Psoas muscle (tissue), 8 donors: Measurements from ENCODE around the gene SEZ6L. TPM values are rescaled to one million over a fixed set of nuclear protein-coding genes. Genes with fewer than 3 reads are reported as not detected.

Source experiments
- ATAC-seq, 4 donors: fragments of 200-7000 bp; cut with Tn5 transposase; one replicate each; pipeline ENCODE4 v1.9.1; 2020; ENCODE audit warnings: moderate library complexity in 3 of 4, mild to moderate bottlenecking in 2 of 4
- DNase-seq, 2 donors: peaks; one replicate each; pipeline ENCODE4 v3.0.0-alpha.2; 2020
- H3K27ac ChIP-seq: fragments of 200-600 bp; one replicate; pipeline ENCODE4 v1.8.0; 2022
- H3K27me3 ChIP-seq, 3 donors: fragments of 200-600 bp in 1 of 3; one replicate each; pipeline versions ENCODE4 v1.6.1 to v1.8.0; 2013 to 2022; ENCODE audit warnings: low read length in 2 of 3, mild to moderate bottlenecking in 2 of 3, moderate library complexity in 1 of 3; ENCODE audit not compliant: insufficient read depth in 3 of 3
- H3K36me3 ChIP-seq, 2 donors: fragments of 200-600 bp in 1 of 2; one replicate each; pipeline versions ENCODE4 v1.6.1 to v1.8.0; 2013 to 2022; ENCODE audit warnings: low read depth in 1 of 2, mild to moderate bottlenecking in 1 of 2, moderate library complexity in 1 of 2; ENCODE audit not compliant: insufficient read depth in 1 of 2
- H3K4me1 ChIP-seq: fragments of 200-600 bp; one replicate; pipeline ENCODE4 v1.8.0; 2022
- H3K4me3 ChIP-seq: fragments of 200-600 bp; one replicate; pipeline ENCODE4 v1.8.0; 2022; ENCODE audit warnings: mild to moderate bottlenecking
- H3K9me3 ChIP-seq: fragments of 200-600 bp; one replicate; pipeline ENCODE4 v1.8.0; 2022
- WGBS, 3 donors: extraction: QIAGEN DNeasy Blood & Tissue Kit; methylation state at CpG; one replicate each; pipeline versions ENCODE4 v1.1.6 to v1.1.7; 2013; 5-methylcytosine and 5-hydroxymethylcytosine counted together
- intact Hi-C, 2 donors: fragments of 100-400 bp; cut with DNase I; formaldehyde crosslinking; loops; one replicate each; pipeline versions ENCODE4 v1.11.0 to v1.14.2; 2022
- polyA plus RNA-seq, 3 donors: library from polyadenylated mRNA; stranded (reverse); fragments of 200-250 nt; gene quantifications; one replicate each; pipeline ENCODE4 v1.2.3, GENCODE V29; 2013
- total RNA-seq, 4 donors: library from RNA; stranded (reverse); fragmentation: NEBNext Ultra II Directional in 2 of 4; extraction: Animal tissue kit (Norgen Biotek cat#: 25700) in 2 of 4; gene quantifications; one replicate each; pipeline versions ENCODE4 v1.2.1 to v1.2.4, GENCODE V29; 2021 to 2023
- TF ChIP-seq, protein P1 (sequence below): fragments of 200-600 bp; IDR thresholded peaks from one replicate; pipeline ENCODE4 v1.8.0; 2022; ENCODE audit warnings: antibody characterized with exemption
- donor health status: healthy with polysubstance abuse.
- donor health status: DM: no; HTN: no; CAD: no; lungs with moderate emphysema.
- donor health status: Bipolar disorder and iron deficiency.
- donor health status: healthy.
- donor health status: DM: yes; HTN: yes; CAD: no.
- donor health status: DM: no; HTN: no; CAD: no.
- donor health status: DM: no; HTN: no; CAD: no.
- donor health status: DM: yes; HTN: yes; CAD: no.

SEZ6L gene
- total and polyA plus RNA-seq, 7 donors, result 0.04 to 0.06 TPM; not detected in 5

GRCh38 chr22:26428515-26429457 lies 259.5 kb downstream of the SEZ6L start, which contains the start of gene ASPHD2:
Gene ASPHD2 (plus strand): TSS chr22:26429260. CDS start chr22:26433616, 4,356 bp downstream.
- peak within 1 kb of the TSS; percentile 14 for H3K27ac ChIP-seq
- DNase-seq, result peak; percentile 63 to 69
- no peaks in the 10 kb centered on the region for H3K9me3 ChIP-seq
- 1 to 2% (median 2%) methylated on average over 37 to 96 of the region's 96 CpGs for WGBS, 3 donors
- H3K27me3 ChIP-seq, result peaks cover 0 to 35% (median 10%) of the 10 kb centered on the region in 3 donors
- H3K36me3 ChIP-seq, result no peaks in the 10 kb centered on the region
- intact Hi-C loops, result no loop called here
- TF ChIP-seq, protein P1, sequence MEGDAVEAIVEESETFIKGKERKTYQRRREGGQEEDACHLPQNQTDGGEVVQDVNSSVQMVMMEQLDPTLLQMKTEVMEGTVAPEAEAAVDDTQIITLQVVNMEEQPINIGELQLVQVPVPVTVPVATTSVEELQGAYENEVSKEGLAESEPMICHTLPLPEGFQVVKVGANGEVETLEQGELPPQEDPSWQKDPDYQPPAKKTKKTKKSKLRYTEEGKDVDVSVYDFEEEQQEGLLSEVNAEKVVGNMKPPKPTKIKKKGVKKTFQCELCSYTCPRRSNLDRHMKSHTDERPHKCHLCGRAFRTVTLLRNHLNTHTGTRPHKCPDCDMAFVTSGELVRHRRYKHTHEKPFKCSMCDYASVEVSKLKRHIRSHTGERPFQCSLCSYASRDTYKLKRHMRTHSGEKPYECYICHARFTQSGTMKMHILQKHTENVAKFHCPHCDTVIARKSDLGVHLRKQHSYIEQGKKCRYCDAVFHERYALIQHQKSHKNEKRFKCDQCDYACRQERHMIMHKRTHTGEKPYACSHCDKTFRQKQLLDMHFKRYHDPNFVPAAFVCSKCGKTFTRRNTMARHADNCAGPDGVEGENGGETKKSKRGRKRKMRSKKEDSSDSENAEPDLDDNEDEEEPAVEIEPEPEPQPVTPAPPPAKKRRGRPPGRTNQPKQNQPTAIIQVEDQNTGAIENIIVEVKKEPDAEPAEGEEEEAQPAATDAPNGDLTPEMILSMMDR, result no peak
- peaks cover 4% of the 10 kb centered on the region for H3K4me1 ChIP-seq
- peak; percentile 39 to 78 (median 66) for ATAC-seq
- peak within 1 kb of the TSS; percentile 55 for H3K4me3 ChIP-seq

- ATAC-seq (peak in 1 of 4 donors; percentile 23), DNase-seq (no peak)
- H3K36me3 ChIP-seq, result no peaks in the 10 kb centered on the region
- H3K27me3 ChIP-seq, result peaks cover 0 to 39% (median 13%) of the 10 kb centered on the region in 3 donors
- H3K9me3 ChIP-seq, result no peaks in the 10 kb centered on the region
- no peak overlapping the region for H3K27ac ChIP-seq
- TF ChIP-seq, protein P1, result no peak
- intact Hi-C loops, result no loop called here
- H3K4me3 ChIP-seq, result peak overlapping the region; percentile 52
- H3K4me1 ChIP-seq, result peaks cover 4% of the 10 kb centered on the region
- 7 to 13% (median 12%) methylated on average over 24 to 50 of the region's 50 CpGs for WGBS, 3 donors
Measured at GRCh38 chr22:26429458-26430286, 260.4 kb downstream of the SEZ6L start.

DNA sequence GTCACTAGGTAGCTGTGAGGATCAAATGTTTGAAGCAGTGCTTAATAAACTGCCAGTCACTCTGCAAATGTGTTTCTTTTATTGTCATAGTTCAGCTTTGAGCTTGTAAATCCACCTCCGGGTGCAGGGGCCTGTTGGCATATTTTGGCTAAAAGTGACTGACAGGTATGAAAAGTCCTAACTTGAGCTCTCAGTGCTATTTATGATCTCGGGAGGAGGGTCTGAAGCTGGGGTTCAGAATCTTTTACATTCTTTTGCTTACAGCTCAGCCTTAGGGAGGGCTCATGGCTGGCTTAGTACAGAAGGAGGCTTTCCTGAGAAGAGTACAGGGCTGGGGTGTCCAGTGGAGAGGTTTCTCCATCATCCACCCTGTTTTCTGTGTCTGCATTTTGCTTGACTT lies 261.3 kb downstream of the SEZ6L start:
- H3K36me3 ChIP-seq, result no peaks in the 10 kb centered on the region
- WGBS, 3 donors, result 83 to 93% (median 91%) methylated on average over 2 of the region's 2 CpGs
- intact Hi-C loops, result no loop called here
- no peak overlapping the region for H3K4me3 ChIP-seq
- TF ChIP-seq, protein P1, result no peak
- H3K9me3 ChIP-seq, result no peaks in the 10 kb centered on the region
- no peak overlapping the region for H3K27ac ChIP-seq
- peaks cover 4% of the 10 kb centered on the region for H3K4me1 ChIP-seq
- no peak for ATAC-seq
- DNase-seq, result no peak
- peaks cover 0 to 40% (median 13%) of the 10 kb centered on the region in 3 donors for H3K27me3 ChIP-seq

DNA sequence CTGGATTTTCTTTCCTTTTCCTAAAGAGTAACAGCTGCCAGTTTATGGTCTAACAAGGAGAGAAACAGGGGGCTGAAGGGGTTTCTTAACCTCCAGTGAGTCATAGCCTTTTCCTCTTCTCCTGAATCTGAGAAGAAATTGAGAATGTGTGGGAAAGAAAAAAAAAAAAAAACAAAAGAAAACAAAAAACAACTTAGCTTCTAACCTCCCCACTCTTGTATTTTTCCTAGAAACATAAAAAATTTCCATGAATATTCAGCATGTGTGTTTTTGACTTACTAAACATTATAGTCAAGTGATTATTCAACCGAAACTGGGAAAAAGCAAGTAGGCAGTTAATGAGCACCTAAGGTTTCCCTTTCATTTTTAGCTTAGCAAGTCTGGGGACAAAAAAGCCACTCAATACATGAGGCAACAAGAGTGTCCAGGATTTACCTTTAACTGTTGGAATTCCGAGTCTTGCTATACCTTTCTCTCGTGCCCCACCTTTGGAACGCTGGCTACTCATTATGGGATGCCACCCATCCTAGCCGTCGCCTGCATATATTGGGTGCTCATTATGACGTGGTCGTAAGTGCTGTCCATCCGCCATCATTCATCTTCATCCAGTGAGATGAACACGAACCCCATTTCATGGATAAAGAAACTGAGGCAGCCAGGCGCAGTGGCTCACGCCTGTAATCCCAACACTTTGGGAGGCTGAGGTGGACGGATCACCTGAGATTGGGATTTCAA lies 262.2 kb downstream of the SEZ6L start:
- no peak for ATAC-seq
- TF ChIP-seq, protein P1, result no peak
- H3K27ac ChIP-seq, result no peak overlapping the region
- no peak overlapping the region for H3K4me3 ChIP-seq
- H3K4me1 ChIP-seq, result peaks cover 4% of the 10 kb centered on the region
- intact Hi-C loops, result no loop called here
- no peaks in the 10 kb centered on the region for H3K9me3 ChIP-seq
- no peaks in the 10 kb centered on the region for H3K36me3 ChIP-seq
- 93 to 94% (median 94%) methylated on average over 13 of the region's 13 CpGs for WGBS, 3 donors
- H3K27me3 ChIP-seq, result peaks cover 0 to 40% (median 11%) of the 10 kb centered on the region in 3 donors
- DNase-seq, result no peak
